PC-3 (cell line): ENCODE measurements around the gene CARNS1.

Source experiments
- EZH2 ChIP-seq: fragments of 300-600 bp; sonication (generic); IDR thresholded peaks from one replicate; pipeline ENCODE4 v1.6.1; 2017; ENCODE audit warnings: antibody characterized with exemption, mild to moderate bottlenecking, low read length; ENCODE audit not compliant: unreplicated experiment
- EZH2phosphoT487 ChIP-seq: fragments of 300-600 bp; sonication (generic); IDR thresholded peaks from 2 replicates; pipeline ENCODE4 v1.6.1; 2018; ENCODE audit warnings: mild to moderate bottlenecking, antibody characterized with exemption, low read length, borderline replicate concordance

DNA sequence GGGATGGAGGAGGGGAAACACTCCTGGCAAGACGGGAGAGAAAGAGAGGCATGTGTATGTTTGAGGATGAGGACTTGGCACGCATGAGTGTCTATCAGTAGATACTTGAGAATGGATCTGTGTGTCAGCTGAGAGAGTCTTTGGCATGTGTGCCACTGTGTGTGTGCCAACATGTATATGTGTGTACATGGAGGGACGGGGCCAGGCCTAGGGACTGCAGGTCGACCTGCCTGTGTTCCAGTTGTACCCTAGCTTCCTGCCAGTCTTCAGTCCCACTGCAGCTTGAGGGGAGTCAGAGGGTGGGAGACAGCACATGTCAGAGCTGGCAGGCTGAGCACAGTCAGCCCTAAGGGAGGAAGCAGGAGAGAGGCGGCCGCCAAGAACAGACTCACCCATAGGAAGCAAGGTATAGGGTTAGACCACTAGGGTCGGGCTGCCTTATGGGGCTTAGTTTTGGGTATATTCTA, 47.7 kb upstream of the CARNS1 start:
- TF ChIP-seq EZH2phosphoT487 (no peak), EZH2 (no peak)
